ENCODE data around the gene PLPPR2.
"Not testable (repeated sequence)": the region's sequence is repeated elsewhere in the genome, so short reads cannot be mapped to it uniquely, and the experiment has no call there.

Gene PLPPR2

GRCh38 chr19:11401808-11402543 is 46.7 kb downstream of the PLPPR2 start:
- no peak for DNase-seq

DNA sequence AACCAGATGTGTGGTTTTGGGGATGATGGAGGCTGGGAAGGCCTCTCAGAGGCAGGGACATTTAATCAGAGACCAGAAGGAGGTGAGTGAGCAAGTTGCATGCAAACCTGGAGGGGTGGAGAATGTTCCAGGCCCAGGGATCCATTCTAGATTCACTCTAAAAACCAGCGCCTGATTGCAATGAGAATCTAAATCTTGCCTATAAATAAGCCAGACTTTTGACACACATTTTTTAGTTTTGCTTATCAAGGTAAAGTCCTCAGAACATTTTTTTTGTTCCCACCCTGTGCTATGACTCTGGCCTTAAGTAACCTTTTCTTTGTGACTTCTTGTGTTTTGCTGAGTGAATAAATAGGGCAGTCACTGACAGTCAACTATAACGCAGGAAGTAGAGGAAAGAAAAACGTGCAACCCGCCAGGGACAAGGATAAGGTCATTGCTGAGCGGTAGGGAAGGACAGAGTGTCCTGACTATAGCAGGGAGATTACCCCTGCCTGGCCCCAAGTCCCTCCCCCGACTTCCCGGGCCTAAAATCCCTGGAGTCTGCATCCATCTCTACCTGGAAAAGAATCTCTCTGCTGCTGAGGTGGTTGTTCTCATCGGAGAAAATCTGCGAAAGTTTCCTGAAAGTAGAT is 49.5 kb downstream of the PLPPR2 start:
- no peak for DNase-seq

DNA sequence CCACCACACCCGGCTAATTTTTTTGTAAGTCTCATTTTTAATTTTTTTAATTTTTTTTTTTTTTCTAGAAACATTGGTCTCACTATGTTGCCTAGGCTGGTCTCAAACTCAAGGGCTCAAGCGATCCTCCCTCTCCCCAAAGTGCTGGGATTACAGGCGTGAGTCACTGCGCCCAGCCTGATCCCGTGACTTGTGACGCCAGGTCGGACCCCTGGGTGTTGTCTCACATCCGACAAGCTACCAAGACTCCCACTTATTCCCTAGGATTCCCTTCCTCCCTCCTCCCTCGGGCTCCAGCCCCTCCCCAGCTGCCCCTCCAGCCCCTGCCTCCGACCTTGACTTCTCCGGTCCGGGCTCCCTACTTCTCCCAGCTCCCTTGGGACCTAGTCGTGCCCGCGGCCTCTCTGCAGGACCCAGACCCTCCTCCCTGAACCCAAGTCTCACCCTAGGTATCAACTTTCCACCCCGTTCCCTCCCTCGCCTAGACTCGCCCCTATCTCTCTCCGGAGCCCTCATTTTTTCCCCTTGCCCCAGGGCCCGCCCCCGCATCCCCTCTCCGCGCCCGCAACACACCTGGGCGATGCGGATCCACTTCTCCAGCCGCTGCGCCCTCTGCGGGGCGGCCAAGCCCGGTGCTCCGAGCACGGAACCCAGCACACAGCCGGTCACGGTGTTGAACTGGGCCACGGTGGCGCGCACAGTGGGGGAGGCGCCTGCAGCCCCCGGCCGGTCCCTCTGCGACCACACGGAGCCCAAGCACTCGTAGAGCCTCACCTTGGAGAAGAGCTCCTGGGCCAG is 50.8 kb downstream of the PLPPR2 start:
- DNase-seq, result peak; percentile 27 to 37

GRCh38 chr19:11406703-11407236 is 51.5 kb downstream of the PLPPR2 start:
- not testable (repeated sequence) for DNase-seq

GRCh38 chr19:11408591-11408990 is 53.4 kb downstream of the PLPPR2 start:
- DNase-seq, result no peak

- no peak for DNase-seq
These were observed 55.5 kb downstream of the PLPPR2 start for GRCh38 chr19:11410682-11411081.

- no peak for DNase-seq
These were observed 59.3 kb downstream of the PLPPR2 start for GRCh38 chr19:11414544-11414943.
